Cerebellar cortex (tissue), 1 donor: Measurements from ENCODE around the gene NAA60.
"Not testable (repeated sequence)": the region's sequence is repeated elsewhere in the genome, so short reads cannot be mapped to it uniquely, and the experiment has no call there.

Experiments used
- DNase-seq: peaks from one replicate; pipeline ENCODE4 v3.0.0-alpha.2; 2015; ENCODE audit warnings: low spot score

Gene NAA60

GRCh38 chr16:3484318-3485096, 41.0 kb downstream of the NAA60 start:
- DNase-seq: peak; percentile 89

- no peak for DNase-seq
These were observed 41.7 kb downstream of the NAA60 start for GRCh38 chr16:3485097-3485745.

- no peak for DNase-seq
These were observed 42.5 kb downstream of the NAA60 start for GRCh38 chr16:3485821-3486505.

DNA sequence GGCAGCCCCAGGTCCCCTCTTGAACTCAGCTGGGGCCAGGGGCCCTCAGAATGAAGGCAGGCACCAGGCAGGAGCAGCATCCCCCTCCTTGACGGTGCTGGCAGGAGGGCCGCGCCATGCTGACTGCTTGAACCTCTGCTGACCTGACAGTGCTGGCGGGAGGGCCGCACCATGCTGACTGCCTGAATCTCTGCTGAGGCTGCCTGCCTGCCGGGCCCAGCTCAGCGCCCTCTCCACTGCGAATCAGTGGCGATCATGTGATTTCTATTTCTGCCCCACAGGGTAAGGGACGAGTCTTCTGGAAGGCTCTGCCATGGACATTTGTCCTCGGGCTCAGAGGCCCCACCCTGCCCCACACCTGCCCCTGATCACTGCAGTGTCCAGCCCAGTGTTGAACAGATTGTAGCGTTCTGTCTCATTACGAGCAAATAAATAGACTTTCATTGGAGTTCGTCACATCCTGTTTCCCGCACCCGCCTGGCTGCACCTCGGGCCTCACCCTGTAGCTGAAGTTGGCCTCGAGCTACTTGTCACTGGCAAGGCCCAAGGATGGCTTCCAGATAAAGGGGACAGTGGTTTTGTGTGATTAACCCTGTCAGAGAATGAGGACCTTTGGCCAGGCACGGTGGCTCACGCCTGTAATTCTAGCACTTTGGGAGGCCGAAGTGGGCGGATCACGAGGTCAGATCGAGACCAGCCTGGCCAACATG, 43.2 kb downstream of the NAA60 start:
- peak; percentile 37 for DNase-seq

DNA sequence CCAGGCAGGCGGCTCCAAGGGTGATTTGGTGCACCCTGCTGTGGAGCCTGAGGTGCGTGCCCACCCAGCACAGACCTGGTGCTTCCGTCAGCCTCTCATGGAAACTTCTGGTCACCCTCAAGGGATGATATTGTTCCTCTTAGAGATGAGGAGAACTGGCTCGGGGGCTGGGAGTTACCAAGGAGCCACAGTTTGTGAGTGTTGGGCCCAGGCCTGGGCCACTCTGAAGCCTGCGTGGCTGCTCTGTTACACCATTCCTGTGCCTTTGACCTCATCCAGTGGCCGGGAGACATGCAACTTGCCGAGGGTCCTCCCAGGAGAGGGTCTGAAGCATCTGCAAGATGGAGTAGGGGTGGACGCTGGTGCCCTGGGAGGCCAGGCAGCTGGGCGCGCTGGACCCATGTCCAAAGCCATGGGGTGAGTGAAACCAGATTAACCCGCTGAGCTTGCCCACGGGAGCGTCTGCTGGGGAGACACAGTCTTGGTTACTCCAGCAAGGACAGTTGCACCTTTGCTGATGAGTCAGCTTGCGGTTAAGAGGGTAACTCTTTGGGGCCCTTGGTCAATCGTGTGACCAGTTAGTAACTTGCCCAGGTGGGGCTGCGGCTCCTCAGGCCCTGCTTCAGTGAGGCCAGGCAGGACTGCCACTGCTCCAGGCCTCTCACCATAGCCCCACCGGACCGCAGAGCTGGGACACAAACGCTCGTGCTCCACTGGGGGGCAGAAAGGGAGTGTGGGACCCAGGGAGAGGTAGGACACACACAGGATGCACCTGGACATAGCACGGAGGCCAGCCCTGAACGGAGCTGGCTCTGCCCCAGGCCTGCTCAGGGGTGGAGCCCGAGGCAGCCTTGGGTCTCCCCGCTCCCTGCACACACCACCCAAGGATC, 44.3 kb downstream of the NAA60 start:
- no peak for DNase-seq

GRCh38 chr16:3488801-3489200, 45.3 kb downstream of the NAA60 start:
- no peak for DNase-seq

- no peak for DNase-seq
These were observed 47.6 kb downstream of the NAA60 start for GRCh38 chr16:3490911-3491629.

- DNase-seq: no peak
These were observed 48.9 kb downstream of the NAA60 start for GRCh38 chr16:3492356-3492755.

DNA sequence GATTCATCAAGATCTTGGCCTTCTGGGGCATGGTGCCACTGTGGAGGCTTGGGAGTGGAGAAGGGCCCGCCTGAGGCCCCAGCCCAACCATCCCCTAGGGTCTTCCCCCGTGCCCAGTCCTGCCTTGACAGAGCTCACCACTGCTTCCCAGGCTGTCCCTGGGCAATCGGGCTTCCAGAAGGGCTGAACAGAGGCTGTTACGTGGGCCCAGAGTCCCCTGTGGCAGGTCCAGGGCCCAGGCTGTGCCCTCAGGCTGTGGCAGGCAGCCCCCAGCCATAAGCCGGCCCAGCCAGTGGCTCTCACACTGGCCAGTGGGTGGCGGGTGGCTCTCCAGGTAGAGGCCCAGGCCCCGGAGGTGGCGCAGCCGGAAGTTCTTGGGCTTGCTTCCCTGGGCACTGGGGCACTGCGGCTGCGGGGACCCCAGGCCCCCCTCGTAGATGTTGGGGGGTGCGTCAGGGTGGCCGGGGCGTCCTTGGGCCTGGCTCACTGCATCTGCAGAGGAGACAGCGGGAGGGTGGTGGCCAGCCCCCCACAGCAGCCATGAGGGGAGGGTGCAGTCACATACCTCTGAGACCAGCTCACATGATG, 51.0 kb downstream of the NAA60 start:
- no peak for DNase-seq

- no peak for DNase-seq
These were observed 51.7 kb downstream of the NAA60 start, which contains the start of gene C16orf90 for GRCh38 chr16:3495176-3495575. Gene C16orf90 (minus strand): TSS chr16:3495489. CDS start chr16:3495421, 68 bp downstream.

- DNase-seq: no peak
These were observed 52.9 kb downstream of the NAA60 start for GRCh38 chr16:3496386-3496785.

DNA sequence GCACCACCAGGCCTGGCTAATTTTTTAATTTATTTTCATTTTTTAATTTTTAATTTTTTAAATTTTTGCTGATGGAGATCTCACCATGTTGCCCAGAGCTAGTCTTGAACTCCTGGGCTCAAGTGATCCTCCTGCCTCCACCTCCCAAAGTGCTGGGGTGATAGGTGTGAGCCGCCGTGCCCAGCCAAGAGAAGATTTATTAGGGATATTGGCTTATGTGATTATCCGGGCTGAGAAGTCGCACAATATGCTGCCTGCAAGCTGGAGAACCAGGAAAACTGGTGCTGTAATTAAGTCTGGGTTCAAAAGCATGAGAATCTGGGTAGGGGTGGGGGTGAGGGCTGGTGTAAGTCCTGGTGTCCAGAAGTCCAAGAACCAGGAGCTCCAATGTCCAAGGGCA, 54.3 kb downstream of the NAA60 start:
- no peak for DNase-seq

GRCh38 chr16:3498988-3499387, 55.5 kb downstream of the NAA60 start:
- no peak for DNase-seq

GRCh38 chr16:3501412-3501761, 57.9 kb downstream of the NAA60 start:
- DNase-seq: not testable (repeated sequence)

DNA sequence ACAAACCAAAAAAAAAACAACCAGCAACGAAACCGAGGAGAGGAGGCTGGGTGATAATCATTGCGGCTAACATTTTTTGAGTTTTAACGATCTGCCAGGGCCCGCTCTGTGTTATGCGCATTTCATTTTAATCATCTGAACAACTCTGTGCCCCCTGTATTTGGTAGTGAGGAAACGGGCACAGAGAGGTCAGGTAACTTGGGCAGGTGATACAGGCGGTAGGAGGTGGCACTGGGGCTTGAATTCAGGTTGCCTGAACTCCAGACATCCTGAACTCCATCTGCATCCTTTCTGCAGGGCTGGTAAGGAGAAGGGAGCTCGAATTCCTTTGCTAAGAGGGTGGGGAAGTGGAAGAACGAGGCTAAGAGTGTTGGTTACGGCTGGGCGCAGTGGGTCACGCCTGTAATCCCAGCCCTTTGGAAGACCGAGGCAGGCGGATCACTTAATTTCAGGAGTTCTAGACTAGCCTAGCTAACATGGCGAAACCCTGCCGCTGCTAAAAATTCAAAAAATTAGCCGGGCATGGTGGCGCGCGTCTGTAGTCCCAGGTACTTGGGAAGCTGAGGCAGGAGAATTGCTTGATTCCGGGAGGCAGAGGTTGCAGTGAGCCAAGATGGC, 58.4 kb downstream of the NAA60 start:
- DNase-seq: no peak

DNA sequence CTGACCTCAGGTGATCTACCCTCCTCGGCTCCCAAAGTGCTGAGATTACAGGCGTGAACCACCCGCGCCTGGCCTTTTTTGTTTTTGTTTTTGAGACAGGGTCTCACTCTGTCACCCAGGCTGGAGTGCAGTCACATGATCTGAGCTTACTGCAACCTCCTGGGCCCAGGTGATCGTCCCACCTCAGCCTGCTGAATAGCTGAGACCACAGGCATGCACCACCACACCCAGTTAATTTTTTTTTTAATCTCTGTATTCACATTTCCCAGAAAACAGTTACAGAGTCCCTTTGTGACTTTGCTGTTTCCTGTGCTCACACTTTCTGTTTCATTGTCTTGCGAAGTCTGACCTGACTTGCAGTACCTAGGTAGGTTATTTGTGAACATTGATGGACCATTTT, 60.0 kb downstream of the NAA60 start:
- DNase-seq: no peak

- no peak for DNase-seq
These were observed 65.3 kb downstream of the NAA60 start for GRCh38 chr16:3508736-3509135.

- DNase-seq: no peak
These were observed 66.0 kb downstream of the NAA60 start for GRCh38 chr16:3509470-3509928.

DNA sequence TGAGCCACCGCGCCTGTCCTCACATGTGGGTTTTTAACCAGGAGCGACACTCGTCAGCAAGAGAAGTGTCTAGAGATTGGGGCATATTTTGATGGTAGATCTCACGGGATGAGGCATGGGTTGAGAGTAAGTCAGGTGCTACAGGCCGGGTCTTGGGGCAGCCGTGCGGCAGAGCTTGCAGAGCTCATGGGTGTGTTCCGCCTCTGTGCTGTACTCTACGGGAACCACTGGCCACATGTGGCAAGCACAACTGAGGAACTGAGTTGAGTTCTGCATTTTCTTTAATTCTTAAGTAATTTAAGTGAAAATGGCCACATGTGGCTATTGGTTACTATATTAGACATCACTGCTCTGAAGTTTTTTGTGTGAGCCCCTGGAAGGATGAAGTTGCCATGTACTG, 66.9 kb downstream of the NAA60 start:
- no peak for DNase-seq
